NCI-H146 (cell line): ENCODE data around the gene ZFHX3.

Experiments
- DNase-seq: peaks from one replicate; lab custom pipeline; 2025; lab: John Stamatoyannopoulos, UW

Gene ZFHX3

GRCh38 chr16:72901000-72901627 lies 146.8 kb downstream of the ZFHX3 start:
- no peak for DNase-seq

GRCh38 chr16:72898216-72898825 lies 149.6 kb downstream of the ZFHX3 start:
- no peak for DNase-seq

- no peak for DNase-seq
Observed at GRCh38 chr16:72897707-72898106, 150.2 kb downstream of the ZFHX3 start.

GRCh38 chr16:72896485-72897118 lies 151.3 kb downstream of the ZFHX3 start:
- no peak for DNase-seq

- DNase-seq = no peak
Observed at GRCh38 chr16:72895951-72896350, 152.0 kb downstream of the ZFHX3 start.

- no peak for DNase-seq
Observed at GRCh38 chr16:72894293-72895151, 153.4 kb downstream of the ZFHX3 start.

- no peak for DNase-seq
Observed at GRCh38 chr16:72891291-72892227, 156.4 kb downstream of the ZFHX3 start.

GRCh38 chr16:72890587-72890986 lies 157.3 kb downstream of the ZFHX3 start:
- no peak for DNase-seq

GRCh38 chr16:72889616-72890582 lies 158.0 kb downstream of the ZFHX3 start:
- DNase-seq = no peak

- no peak for DNase-seq
Observed at GRCh38 chr16:72887537-72887936, 160.4 kb downstream of the ZFHX3 start.

- DNase-seq = no peak
Observed at GRCh38 chr16:72886346-72886974, 161.5 kb downstream of the ZFHX3 start.

GRCh38 chr16:72884573-72884972 lies 163.4 kb downstream of the ZFHX3 start:
- DNase-seq = no peak

GRCh38 chr16:72884037-72884436 lies 163.9 kb downstream of the ZFHX3 start:
- DNase-seq = no peak

- no peak for DNase-seq
Observed at GRCh38 chr16:72879846-72880245, 168.1 kb downstream of the ZFHX3 start.

GRCh38 chr16:72878301-72879269 lies 169.3 kb downstream of the ZFHX3 start:
- DNase-seq = no peak

- DNase-seq = no peak
Observed at GRCh38 chr16:72877374-72878028, 170.4 kb downstream of the ZFHX3 start.

GRCh38 chr16:72876981-72877373 lies 171.0 kb downstream of the ZFHX3 start:
- DNase-seq = no peak

GRCh38 chr16:72876221-72876620 lies 171.7 kb downstream of the ZFHX3 start:
- DNase-seq = no peak
